Activated CD8-positive, alpha-beta memory T cell treated with anti-CD3 and anti-CD28 coated beads, Interleukin-2, amount 50 U/mL, for 24 hours (primary cell): ENCODE measurements around the gene ATMIN.
A peak's percentile ranks its signal among the peaks of the same experiment; 100 is the strongest.

ENCODE experiments used
- DNase-seq: peaks from one replicate; pipeline ENCODE4 v3.0.0-alpha.2; 2020; ENCODE audit errors: extremely low read depth

ATMIN gene

GRCh38 chr16:81035398-81035974, at the start of gene ATMIN:
TSS of gene ATMIN (plus strand) at chr16:81035842. CDS start at chr16:81035871, 29 bp downstream.
- peak; percentile 45 for DNase-seq

GRCh38 chr16:80986557-80986956, 49.1 kb upstream of the ATMIN start:
- DNase-seq = no peak

- no peak for DNase-seq
Measured at GRCh38 chr16:80988756-80989155, 46.9 kb upstream of the ATMIN start.

- no peak for DNase-seq
Measured at GRCh38 chr16:80989801-80990200, 45.8 kb upstream of the ATMIN start.

GRCh38 chr16:80990577-80990976, 45.1 kb upstream of the ATMIN start:
- no peak for DNase-seq

- no peak for DNase-seq
Measured at GRCh38 chr16:80990978-80991377, 44.7 kb upstream of the ATMIN start.

GRCh38 chr16:80991792-80992430, 43.7 kb upstream of the ATMIN start:
- no peak for DNase-seq

GRCh38 chr16:80992676-80993293, 42.9 kb upstream of the ATMIN start:
- no peak for DNase-seq

GRCh38 chr16:80993307-80993706, 42.3 kb upstream of the ATMIN start:
- no peak for DNase-seq

- DNase-seq = no peak
Measured at GRCh38 chr16:80993834-80994233, 41.8 kb upstream of the ATMIN start.

GRCh38 chr16:80994451-80994850, 41.2 kb upstream of the ATMIN start:
- DNase-seq = no peak

- no peak for DNase-seq
Measured at GRCh38 chr16:80996688-80997138, 38.9 kb upstream of the ATMIN start.

- DNase-seq = no peak
Measured at GRCh38 chr16:80997139-80997798, 38.4 kb upstream of the ATMIN start.

GRCh38 chr16:80997964-80998620, 37.5 kb upstream of the ATMIN start:
- no peak for DNase-seq

- DNase-seq = no peak
Measured at GRCh38 chr16:81000873-81001272, 34.8 kb upstream of the ATMIN start.

- no peak for DNase-seq
Measured at GRCh38 chr16:81001330-81001729, 34.3 kb upstream of the ATMIN start.

- no peak for DNase-seq
Measured at GRCh38 chr16:81003064-81003463, 32.6 kb upstream of the ATMIN start.

- no peak for DNase-seq
Measured at GRCh38 chr16:81003610-81004460, 31.8 kb upstream of the ATMIN start.

- no peak for DNase-seq
Measured at GRCh38 chr16:81004646-81005353, 30.8 kb upstream of the ATMIN start.

GRCh38 chr16:81005610-81006161, 30.0 kb upstream of the ATMIN start:
- no peak for DNase-seq
